Neural crest cell (in vitro differentiated cells): Measurements from ENCODE around the gene SCP2. TPM values are rescaled to one million over a fixed set of nuclear protein-coding genes. Genes with fewer than 3 reads are reported as not detected.

Experiments used
- DNase-seq: peaks from one replicate; pipeline ENCODE4 v3.0.0; 2021; ENCODE audit warnings: low read depth, mixed read lengths, low spot score
- H3K27ac Mint-ChIP-seq: one replicate; pipeline ENCODE4 v1.8.0; 2021; ENCODE audit warnings: mild to moderate bottlenecking, mixed read lengths; ENCODE audit not compliant: unreplicated experiment
- H3K27me3 Mint-ChIP-seq: 2 replicates; pipeline ENCODE4 v1.8.0; 2021; ENCODE audit warnings: low read depth, mild to moderate bottlenecking, mixed read lengths
- H3K36me3 Mint-ChIP-seq: 2 replicates; pipeline ENCODE4 v1.8.0; 2021; ENCODE audit warnings: low read depth, mild to moderate bottlenecking, mixed read lengths
- H3K4me1 Mint-ChIP-seq: 2 replicates; pipeline ENCODE4 v1.8.0; 2021; ENCODE audit warnings: mixed read lengths
- H3K4me3 Mint-ChIP-seq: one replicate; pipeline ENCODE4 v1.8.0; 2021; ENCODE audit warnings: mild to moderate bottlenecking, mixed read lengths
- H3K9me3 Mint-ChIP-seq: 2 replicates; pipeline ENCODE4 v1.8.0; 2021; ENCODE audit warnings: mixed read lengths
- CTCF ChIP-seq: fragments of 200-600 bp; sonication (generic); conservative IDR thresholded peaks from 2 replicates; pipeline ENCODE4 v1.5.0; 2021; ENCODE audit warnings: antibody characterized with exemption, mild to moderate bottlenecking
- total RNA-seq: library from RNA; stranded (reverse); gene quantifications from 2 replicates; pipeline ENCODE4 v1.2.1, GENCODE V29; 2021

The SCP2 gene
- total RNA-seq, 1 donor from 2014 or later, result 61.8 TPM

DNA sequence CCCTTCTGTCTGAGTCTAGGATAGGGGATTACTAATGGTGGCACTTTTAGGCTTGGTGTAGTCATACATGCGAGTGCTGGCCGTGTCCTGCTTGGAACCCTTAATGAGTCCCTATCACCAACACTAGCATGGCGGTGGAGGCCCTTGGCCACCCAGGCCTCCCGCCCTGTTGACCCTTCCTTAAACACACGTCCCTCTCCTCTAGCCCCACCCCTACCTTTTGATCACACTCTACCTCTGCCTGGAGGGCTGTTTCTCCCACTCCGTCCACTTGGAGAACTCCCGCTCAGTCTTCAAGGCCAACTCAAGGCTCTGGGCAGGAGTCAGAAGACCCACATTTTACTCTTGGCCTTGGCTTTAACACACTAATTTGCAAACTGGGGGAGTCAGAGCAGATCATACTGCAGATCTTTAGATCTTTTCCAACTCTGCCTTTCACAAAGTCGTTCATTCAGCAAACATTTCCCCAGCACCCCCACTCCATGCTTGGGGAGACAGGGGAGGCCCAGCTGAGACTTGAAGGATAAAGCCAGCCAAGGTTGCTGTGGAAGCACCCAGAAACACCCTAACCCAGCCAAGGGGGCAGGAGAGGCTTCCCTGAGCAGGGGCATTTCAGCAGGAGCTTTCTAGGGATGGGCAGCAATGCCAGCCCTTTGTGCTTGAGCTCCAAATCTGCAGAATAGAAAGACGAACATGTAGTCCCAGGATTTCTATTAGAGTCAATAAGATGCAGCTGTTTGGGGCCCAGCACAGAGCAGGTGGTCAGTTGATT lies 136.9 kb downstream of the SCP2 start:
- no peaks in the 10 kb centered on the region for H3K9me3 Mint-ChIP-seq
- peak overlapping the region; percentile 77 for H3K4me3 Mint-ChIP-seq
- no peaks in the 10 kb centered on the region for H3K36me3 Mint-ChIP-seq
- no peak overlapping the region for H3K27ac Mint-ChIP-seq
- H3K4me1 Mint-ChIP-seq, result peaks cover 7% of the 10 kb centered on the region
- no peak for TF ChIP-seq CTCF
- peaks cover 62% of the 10 kb centered on the region for H3K27me3 Mint-ChIP-seq
- DNase-seq, result no peak

GRCh38 chr1:53065391-53065790 lies 138.3 kb downstream of the SCP2 start:
- TF ChIP-seq CTCF, result no peak
- no peaks in the 10 kb centered on the region for H3K9me3 Mint-ChIP-seq
- H3K27me3 Mint-ChIP-seq, result peaks cover 47% of the 10 kb centered on the region

GRCh38 chr1:53066488-53066887 lies 139.4 kb downstream of the SCP2 start:
- no peaks in the 10 kb centered on the region for H3K36me3 Mint-ChIP-seq
- TF ChIP-seq CTCF, result no peak
- H3K9me3 Mint-ChIP-seq, result no peaks in the 10 kb centered on the region
- H3K27me3 Mint-ChIP-seq, result peaks cover 36% of the 10 kb centered on the region
- H3K27ac Mint-ChIP-seq, result no peak overlapping the region
- no peak for DNase-seq
- no peak overlapping the region for H3K4me3 Mint-ChIP-seq
- H3K4me1 Mint-ChIP-seq, result peaks cover 7% of the 10 kb centered on the region

More at GRCh38 chr1:53065391-53065790, 138.3 kb downstream of the SCP2 start:
- peaks cover 7% of the 10 kb centered on the region for H3K4me1 Mint-ChIP-seq
- no peaks in the 10 kb centered on the region for H3K36me3 Mint-ChIP-seq
- no peak for DNase-seq
- H3K27ac Mint-ChIP-seq, result no peak overlapping the region
- H3K4me3 Mint-ChIP-seq, result peak overlapping the region; percentile 42

DNA sequence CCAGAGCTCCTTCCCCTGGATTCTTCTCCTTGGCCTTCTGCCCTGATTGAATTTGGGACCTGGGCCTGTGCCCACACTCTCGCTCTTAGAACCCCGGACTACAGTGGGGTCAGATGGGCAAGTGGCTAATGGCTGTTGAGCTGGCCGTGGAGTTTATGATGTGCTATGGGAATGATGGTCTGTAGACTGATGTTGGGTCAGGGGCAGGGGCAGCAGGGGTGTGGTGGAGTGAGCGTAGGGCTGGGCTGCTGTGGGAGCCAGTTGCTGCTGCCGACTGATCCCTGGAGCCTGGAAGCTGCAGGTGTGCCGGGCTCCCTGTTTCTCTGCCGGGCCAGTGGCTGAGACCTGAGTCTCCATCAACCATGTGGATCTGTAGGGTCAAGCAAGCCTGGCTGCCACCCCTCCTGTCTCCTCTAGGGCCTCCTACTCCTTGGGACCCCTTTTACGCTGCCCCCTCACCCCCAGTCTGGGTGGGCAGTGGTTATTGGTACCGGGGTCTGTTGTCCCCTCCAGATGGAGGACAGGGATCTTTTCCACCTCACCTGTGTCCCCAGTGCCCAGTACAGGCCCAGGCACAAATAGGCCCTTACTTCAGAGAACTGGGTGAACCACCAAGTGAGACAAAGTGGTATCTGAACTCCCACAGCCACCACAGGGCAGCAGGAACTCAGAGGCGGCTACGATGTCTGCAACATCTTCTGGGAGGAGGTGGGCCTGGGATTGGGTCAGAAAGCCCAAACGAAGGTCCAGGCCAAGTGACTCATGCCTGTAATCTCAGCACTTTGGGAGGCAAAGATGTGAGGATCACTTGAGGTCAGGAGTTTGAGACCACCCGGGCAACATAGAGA lies 140.0 kb downstream of the SCP2 start:
- Mint-ChIP-seq H3K9me3 (no peaks in the 10 kb centered on the region), H3K4me1 (peaks cover 7% of the 10 kb centered on the region), H3K27ac (peak overlapping the region; percentile 50), H3K27me3 (peaks cover 32% of the 10 kb centered on the region), H3K36me3 (no peaks in the 10 kb centered on the region), H3K4me3 (no peak overlapping the region)
- DNase-seq, result no peak
- TF ChIP-seq CTCF, result no peak

GRCh38 chr1:53067886-53068285 lies 140.8 kb downstream of the SCP2 start:
- no peak for TF ChIP-seq CTCF
- Mint-ChIP-seq H3K4me3 (no peak overlapping the region), H3K27ac (no peak overlapping the region), H3K36me3 (no peaks in the 10 kb centered on the region), H3K27me3 (peaks cover 26% of the 10 kb centered on the region), H3K9me3 (no peaks in the 10 kb centered on the region), H3K4me1 (peaks cover 7% of the 10 kb centered on the region)
- no peak for DNase-seq
